OCI-LY7 (cell line): ENCODE data around the gene BTF3. TPM values are rescaled to one million over a fixed set of nuclear protein-coding genes. Genes with fewer than 3 reads are reported as not detected.

Experiments
- BruUV-seq: library from RNA; stranded (reverse); fragments of 400-500 nt; replicated peaks from 2 replicates; lab custom pipeline; 2021; lab: Mats Ljungman, UMichigan
- CTCF ChIA-PET: fragments of 300-600 bp; sonication (Branson Sonifier 250); formaldehyde crosslinking; loops from one replicate; lab custom pipeline; 2022; ENCODE audit warnings: antibody characterized with exemption; ENCODE audit not compliant: unreplicated experiment; lab: Charles Lee
- POLR2A ChIA-PET: fragments of 300-600 bp; sonication (Branson Sonifier 250); formaldehyde crosslinking; loops from one replicate; lab custom pipeline; 2022; ENCODE audit warnings: antibody characterized with exemption; lab: Charles Lee
- DNase-seq: peaks from one replicate; pipeline ENCODE4 v3.0.0-alpha.2; 2015; ENCODE audit warnings: low spot score
- H2AFZ ChIP-seq: fragments of 200-600 bp; sonication (generic), shearing (Covaris generic); 2 replicates; pipeline ENCODE4 v1.6.1; 2014; ENCODE audit warnings: mild to moderate bottlenecking, antibody characterized with exemption, low read length, moderate library complexity
- H3K27ac ChIP-seq: fragments of 200-600 bp; sonication (generic); 2 replicates; pipeline ENCODE4 v1.5.1; 2014; ENCODE audit warnings: mixed run types, low read depth, mild to moderate bottlenecking, moderate library complexity, low read length, inconsistent platforms; ENCODE audit not compliant: poor library complexity, severe bottlenecking
- H3K36me3 ChIP-seq: fragments of 200-600 bp; sonication (generic); 2 replicates; pipeline ENCODE4 v1.6.1; 2014; ENCODE audit warnings: mild to moderate bottlenecking, antibody characterized with exemption, low read length, moderate library complexity, mixed read lengths; ENCODE audit not compliant: insufficient read depth
- H3K4me1 ChIP-seq: fragments of 200-600 bp; sonication (generic); 2 replicates; pipeline ENCODE4 v1.5.1; 2014; ENCODE audit warnings: mild to moderate bottlenecking, low read length; ENCODE audit not compliant: insufficient read depth, poor library complexity, severe bottlenecking
- H3K4me2 ChIP-seq: fragments of 200-600 bp; sonication (generic); 2 replicates; pipeline ENCODE4 v1.6.1; 2014; ENCODE audit warnings: mild to moderate bottlenecking, low read length
- H3K4me3 ChIP-seq: fragments of 200-600 bp; sonication (generic); 2 replicates; pipeline ENCODE4 v1.5.1; 2014; ENCODE audit warnings: mild to moderate bottlenecking, low read depth, low read length; ENCODE audit not compliant: poor library complexity, severe bottlenecking
- H3K79me2 ChIP-seq: fragments of 200-600 bp; sonication (generic); 2 replicates; pipeline ENCODE4 v1.6.1; 2016; ENCODE audit warnings: low read depth, mild to moderate bottlenecking, low read length, moderate library complexity, mixed read lengths; ENCODE audit not compliant: insufficient read depth
- H3K9me2 ChIP-seq: fragments of 200-600 bp; sonication (generic); 2 replicates; pipeline ENCODE4 v1.6.1; 2016; ENCODE audit warnings: mild to moderate bottlenecking, low read length, mixed read lengths; ENCODE audit not compliant: insufficient read depth
- H3K9me3 ChIP-seq: fragments of 200-600 bp; sonication (generic); 2 replicates; pipeline ENCODE4 v1.6.1; 2014; ENCODE audit warnings: mild to moderate bottlenecking, mixed run types, low read length, mixed read lengths
- H4K20me1 ChIP-seq: fragments of 200-600 bp; sonication (generic); 2 replicates; pipeline ENCODE4 v1.6.1; 2014; ENCODE audit warnings: mild to moderate bottlenecking, antibody characterized with exemption, low read length, moderate library complexity, mixed read lengths; ENCODE audit not compliant: insufficient read depth
- CTCF ChIP-seq: fragments of 200-600 bp; sonication (generic); conservative IDR thresholded peaks from 2 replicates; pipeline ENCODE4 v1.5.1; 2014; ENCODE audit warnings: mild to moderate bottlenecking, antibody characterized with exemption, low read length, moderate library complexity, mixed read lengths
- EZH2phosphoT487 ChIP-seq: fragments of 200-600 bp; sonication (generic); IDR thresholded peaks from 2 replicates; pipeline ENCODE4 v1.6.1; 2018; ENCODE audit warnings: low read depth, borderline replicate concordance, mild to moderate bottlenecking, mixed run types, antibody characterized with exemption, low read length, moderate library complexity, mixed read lengths
- intact Hi-C: fragments of 100-400 bp; cut with micrococcal nuclease; formaldehyde crosslinking; loops from one replicate; pipeline ENCODE4 v1.10.0; 2022; ENCODE audit not compliant: unreplicated experiment
- total RNA-seq, 2 experiments: library from RNA; depleted of rRNA in 1 of 2; stranded (reverse); fragments of >200 nt in 1 of 2; shearing (Covaris generic) in 1 of 2; gene quantifications; 2 replicates each; pipeline ENCODE4 v1.2.3, GENCODE V29; 2014 to 2022

The BTF3 gene
- total RNA-seq, 2 experiments from 2014 or later = 350 to 736 TPM

GRCh38 chr5:73495772-73496335, 2.4 kb upstream of the BTF3 start:
- H3K4me3 ChIP-seq = no peak overlapping the region
- intact Hi-C loops = loop anchor here (5.0 kb wide), 2 partner anchors 539 to 679 kb away; partner anchors contain the start of genes FCHO2 and TNPO1
- BruUV-seq = no TSS peak
- no peaks in the 10 kb centered on the region for H3K9me2 ChIP-seq
- TF ChIP-seq EZH2phosphoT487 (no peak), CTCF (no peak)
- H3K4me2 ChIP-seq = no peak overlapping the region
- H2AFZ ChIP-seq = no peak overlapping the region
- H3K4me1 ChIP-seq = peaks cover 28% of the 10 kb centered on the region
- no peak for DNase-seq
- no peaks in the 10 kb centered on the region for H3K9me3 ChIP-seq
- H3K36me3 ChIP-seq = peaks cover 23% of the 10 kb centered on the region
- POLR2A ChIA-PET = interaction anchor here (0.6 to 1.3 kb wide), 9 partner anchors 10 to 497 kb away, joined by 3 to 6 read pairs (median 4); partner anchors contain the start of gene FOXD1
- CTCF ChIA-PET = no interaction called here
- no peak overlapping the region for H3K27ac ChIP-seq
- H4K20me1 ChIP-seq = peaks cover 18% of the 10 kb centered on the region
- H3K79me2 ChIP-seq = peaks cover 36% of the 10 kb centered on the region

GRCh38 chr5:73496984-73497457, 1.2 kb upstream of the BTF3 start:
- TF ChIP-seq CTCF (peak; percentile 74), EZH2phosphoT487 (no peak)
- peak overlapping the region; percentile 93 for H3K4me2 ChIP-seq
- H3K4me3 ChIP-seq = peak overlapping the region; percentile 98
- CTCF ChIA-PET = no interaction called here
- POLR2A ChIA-PET = interaction anchor here (0.8 to 2.6 kb wide), 6 partner anchors 47 to 80 kb away, joined by 3 to 8 read pairs (median 5); partner anchors contain the start of gene FOXD1
- H3K36me3 ChIP-seq = peaks cover 34% of the 10 kb centered on the region
- H3K9me2 ChIP-seq = no peaks in the 10 kb centered on the region
- BruUV-seq = no TSS peak
- peaks cover 37% of the 10 kb centered on the region for H3K4me1 ChIP-seq
- H3K9me3 ChIP-seq = no peaks in the 10 kb centered on the region
- H4K20me1 ChIP-seq = peaks cover 26% of the 10 kb centered on the region
- peaks cover 46% of the 10 kb centered on the region for H3K79me2 ChIP-seq
- intact Hi-C loops = loop anchor here (1.0 to 5.0 kb wide), 3 partner anchors 49 to 680 kb away; partner anchors contain the start of genes FCHO2, FOXD1 and TNPO1
- peak overlapping the region; percentile 69 for H3K27ac ChIP-seq
- H2AFZ ChIP-seq = peak overlapping the region; percentile 60; the same call in 1 of the 2 replicates
- DNase-seq = peak; percentile 75
